ENCODE results near the gene PPFIA2.
"Not testable (repeated sequence)": the region's sequence is repeated elsewhere in the genome, so short reads cannot be mapped to it uniquely, and the experiment has no call there.

PPFIA2 gene

DNA sequence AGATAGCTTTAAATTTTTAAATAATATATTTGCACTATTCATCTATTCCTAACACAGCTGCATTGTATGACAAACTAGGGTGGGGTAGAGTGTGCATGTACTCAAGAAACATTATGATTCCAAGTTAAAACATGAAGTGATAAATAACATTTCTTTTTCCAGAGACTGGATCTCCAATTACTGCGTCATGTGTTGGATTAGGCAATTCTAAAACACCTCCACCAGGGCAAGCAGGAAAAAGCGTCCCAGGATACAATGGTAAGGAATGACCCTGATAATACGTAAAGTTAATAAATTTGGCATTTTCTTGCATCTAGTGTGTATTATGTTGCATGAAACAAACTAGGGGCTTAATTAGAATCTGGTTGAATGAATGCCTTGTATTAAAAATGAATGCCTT is 542.4 kb downstream of the PPFIA2 start:
- in situ Hi-C loops (cut with HindIII; ENCODE audit: low sequenced_read_pairs), result no loop called here

DNA sequence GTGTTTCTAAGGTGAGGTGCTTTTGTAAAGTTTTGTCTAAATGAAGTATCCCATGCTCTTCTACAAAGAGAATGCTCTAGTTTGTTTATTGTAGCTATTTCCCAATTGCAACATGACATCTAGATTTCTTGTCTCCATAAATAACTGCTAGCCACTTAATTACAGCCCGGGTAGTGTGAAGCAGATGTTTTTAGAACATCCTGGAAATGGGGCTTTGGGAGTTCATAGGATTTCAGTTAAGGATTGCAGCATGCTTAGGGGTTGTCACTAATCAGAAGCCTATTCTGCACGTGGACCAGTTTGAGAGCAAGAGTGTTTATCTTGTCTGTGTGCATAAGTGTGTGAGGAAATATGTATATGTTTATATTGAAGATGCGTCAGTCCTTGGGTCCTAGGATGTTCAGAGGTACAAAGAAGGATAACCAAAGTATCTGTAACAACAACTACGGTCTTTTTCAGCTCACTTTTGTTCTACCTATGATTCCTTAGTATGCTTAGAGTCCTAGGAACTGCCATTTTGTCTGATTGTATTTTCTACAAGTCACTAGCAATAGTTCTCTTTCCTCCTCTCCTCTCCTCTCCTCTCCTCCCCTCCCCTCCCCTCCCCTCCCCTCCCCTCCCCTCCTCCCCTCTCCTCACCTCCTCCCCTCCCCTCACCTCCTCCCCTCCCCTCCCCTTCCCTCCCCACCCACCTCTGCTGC is 546.0 kb downstream of the PPFIA2 start:
- in situ Hi-C loops (cut with HindIII; ENCODE audit: low sequenced_read_pairs), result no loop called here

DNA sequence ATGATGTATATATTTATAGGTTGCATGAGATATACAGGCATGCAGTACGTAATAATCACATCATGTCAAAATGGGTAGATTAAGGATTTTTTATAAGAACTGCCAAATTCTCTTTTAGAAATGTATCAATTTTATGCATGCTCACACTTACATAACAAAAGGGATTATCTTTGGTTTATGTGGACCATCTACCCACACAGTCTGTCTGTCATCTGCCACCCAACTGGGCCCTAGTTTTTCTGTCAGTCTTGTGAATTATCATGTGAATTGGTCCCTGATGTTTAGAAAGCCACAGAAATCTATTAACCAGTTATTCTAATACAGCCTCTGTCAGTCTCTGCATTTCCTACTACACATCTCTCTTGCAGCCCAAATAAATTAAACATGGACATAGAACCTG is 547.8 kb downstream of the PPFIA2 start:
- in situ Hi-C loops (cut with HindIII; ENCODE audit: low sequenced_read_pairs), result no loop called here

DNA sequence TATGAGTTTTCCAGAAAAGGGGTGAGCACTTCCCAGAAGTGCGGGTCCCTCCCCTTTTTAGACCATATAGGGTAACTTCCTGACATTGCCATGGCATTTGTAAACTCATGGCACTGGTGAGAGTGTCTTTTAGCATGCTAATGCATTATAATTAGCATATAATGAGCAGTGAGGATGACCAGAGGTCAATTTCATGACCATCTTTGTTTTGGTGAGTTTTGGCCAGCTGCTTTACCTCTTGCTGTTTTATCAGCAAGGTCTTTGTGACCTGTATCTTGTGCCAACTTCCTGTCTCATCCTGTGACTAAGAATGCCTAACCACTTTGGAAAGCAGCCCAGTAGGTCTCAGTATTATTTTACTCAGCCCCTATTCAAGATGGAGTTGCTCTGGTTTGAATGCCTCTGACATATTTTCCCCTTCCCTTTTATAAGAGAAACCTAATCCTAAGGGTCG is 549.4 kb downstream of the PPFIA2 start:
- in situ Hi-C loops (cut with HindIII; ENCODE audit: low sequenced_read_pairs), result not testable (repeated sequence)

DNA sequence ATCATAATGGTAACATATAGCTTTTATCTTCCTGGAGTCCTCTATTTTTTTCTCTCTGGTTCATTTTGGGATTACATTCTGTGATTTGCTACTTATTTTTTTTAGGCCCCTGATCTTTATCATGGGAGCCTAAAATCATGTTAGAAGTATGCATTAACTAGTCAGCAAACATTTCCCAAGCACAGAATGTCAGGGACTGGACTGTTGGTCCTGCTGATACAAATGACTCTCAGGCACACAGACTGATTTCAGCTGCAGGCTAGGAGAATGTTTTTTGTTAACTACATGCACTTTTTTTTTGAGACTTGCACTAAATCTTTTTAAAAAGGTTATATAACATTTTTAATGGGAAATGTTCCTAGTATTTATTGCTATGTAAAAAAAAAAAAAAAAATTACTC is 550.1 kb downstream of the PPFIA2 start:
- in situ Hi-C loops (cut with HindIII; ENCODE audit: low sequenced_read_pairs), result no loop called here

DNA sequence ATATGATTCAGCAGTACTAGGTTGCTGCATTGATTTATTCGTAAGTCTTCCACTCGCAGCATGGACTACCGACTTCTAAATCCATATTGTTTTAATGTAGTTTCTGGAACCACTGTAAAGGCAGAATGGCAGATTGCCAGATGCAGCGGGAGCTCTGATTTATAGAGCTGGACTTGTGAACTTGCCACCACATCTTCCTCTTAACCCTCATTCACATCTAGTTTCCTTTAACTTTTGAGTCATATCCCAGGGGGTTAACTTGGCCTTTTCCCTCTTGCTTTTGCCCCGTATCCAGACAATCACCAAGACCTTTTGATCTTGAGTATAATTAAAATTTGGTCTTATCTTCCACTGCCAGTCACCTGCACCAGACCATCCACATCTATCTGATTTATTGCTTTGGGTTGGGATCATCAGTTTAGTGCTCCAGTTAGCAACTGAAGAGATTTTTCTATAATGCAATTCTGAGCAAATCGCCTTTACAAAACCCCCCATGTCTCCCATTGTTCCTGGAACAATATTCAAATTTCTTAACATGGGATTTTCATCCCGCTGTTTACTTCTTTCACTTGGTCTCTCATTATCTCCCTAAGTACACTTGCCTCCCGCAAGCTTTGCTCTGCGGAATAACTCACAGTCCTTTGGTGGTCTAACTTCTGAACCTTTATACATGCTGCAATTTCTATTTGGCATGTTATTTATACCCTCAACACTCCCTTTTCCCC is 550.8 kb downstream of the PPFIA2 start:
- in situ Hi-C loops (cut with HindIII; ENCODE audit: low sequenced_read_pairs), result no loop called here

Data from DLD1 (cell line).